Nephron (organoid): Measurements from ENCODE around the gene SERPINB11.

ENCODE experiments used
- H3K27ac Mint-ChIP-seq, 3 experiments: 2 replicates each; pipeline ENCODE4 v1.8.0; 2020; ENCODE audit warnings: mixed read lengths in 3 of 3, mild to moderate bottlenecking in 2 of 3, moderate library complexity in 1 of 3
- H3K27me3 Mint-ChIP-seq: 2 replicates; pipeline ENCODE4 v1.8.0; 2021; ENCODE audit warnings: low read depth, mild to moderate bottlenecking, moderate library complexity, mixed read lengths
- H3K36me3 Mint-ChIP-seq: 2 replicates; pipeline ENCODE4 v1.8.0; 2020; ENCODE audit warnings: low read depth, mixed read lengths
- H3K4me1 Mint-ChIP-seq: 2 replicates; pipeline ENCODE4 v1.8.0; 2020; ENCODE audit warnings: mixed read lengths
- H3K4me3 Mint-ChIP-seq, 3 experiments: 2 replicates each; pipeline ENCODE4 v1.8.0; 2020; ENCODE audit warnings: mild to moderate bottlenecking in 3 of 3, mixed read lengths in 3 of 3, moderate library complexity in 2 of 3
- H3K9me3 Mint-ChIP-seq: 2 replicates; pipeline ENCODE4 v1.8.0; 2020; ENCODE audit warnings: mixed read lengths
- CTCF ChIP-seq, 3 experiments: fragments of 200-600 bp; sonication (generic); IDR thresholded peaks; one replicate each; pipeline ENCODE4 v1.5.0; 2021; ENCODE audit warnings: antibody characterized with exemption in 3 of 3; ENCODE audit not compliant: unreplicated experiment in 3 of 3

Gene SERPINB11

GRCh38 chr18:63686871-63687270, 15.9 kb upstream of the SERPINB11 start:
- no peak for TF ChIP-seq CTCF (IDR thresholded peaks at IDR 0.05; ENCODE audit: unreplicated experiment in 3 of 3)
- peaks cover 3% of the 10 kb centered on the region for H3K36me3 Mint-ChIP-seq
- H3K9me3 Mint-ChIP-seq = peaks cover 17% of the 10 kb centered on the region
- H3K4me1 Mint-ChIP-seq = no peaks in the 10 kb centered on the region
- H3K27ac Mint-ChIP-seq = no peak overlapping the region
- H3K27me3 Mint-ChIP-seq = no peaks in the 10 kb centered on the region
- H3K4me3 Mint-ChIP-seq = no peak overlapping the region

GRCh38 chr18:63689064-63689463, 13.7 kb upstream of the SERPINB11 start:
- Mint-ChIP-seq H3K4me1 (no peaks in the 10 kb centered on the region), H3K27me3 (no peaks in the 10 kb centered on the region), H3K9me3 (peaks cover 22% of the 10 kb centered on the region), H3K4me3 (no peak overlapping the region), H3K27ac (no peak overlapping the region), H3K36me3 (peaks cover 3% of the 10 kb centered on the region)
- TF ChIP-seq CTCF (IDR thresholded peaks at IDR 0.05; ENCODE audit: unreplicated experiment in 3 of 3) = no peak

GRCh38 chr18:63697097-63697660, 5.6 kb upstream of the SERPINB11 start:
- peaks cover 5% of the 10 kb centered on the region for H3K9me3 Mint-ChIP-seq
- H3K27ac Mint-ChIP-seq = no peak overlapping the region
- H3K4me3 Mint-ChIP-seq = no peak overlapping the region
- H3K4me1 Mint-ChIP-seq = no peaks in the 10 kb centered on the region
- no peaks in the 10 kb centered on the region for H3K36me3 Mint-ChIP-seq
- no peak for TF ChIP-seq CTCF (IDR thresholded peaks at IDR 0.05; ENCODE audit: unreplicated experiment in 3 of 3)
- H3K27me3 Mint-ChIP-seq = no peaks in the 10 kb centered on the region

- TF ChIP-seq CTCF (IDR thresholded peaks at IDR 0.05; ENCODE audit: unreplicated experiment in 3 of 3) = no peak
- H3K4me3 Mint-ChIP-seq = no peak overlapping the region
- H3K36me3 Mint-ChIP-seq = no peaks in the 10 kb centered on the region
- H3K27ac Mint-ChIP-seq = no peak overlapping the region
- no peaks in the 10 kb centered on the region for H3K27me3 Mint-ChIP-seq
- no peaks in the 10 kb centered on the region for H3K9me3 Mint-ChIP-seq
- H3K4me1 Mint-ChIP-seq = no peaks in the 10 kb centered on the region
Observed at GRCh38 chr18:63700501-63700900, 2.3 kb upstream of the SERPINB11 start.

GRCh38 chr18:63701952-63702351, 808 bp upstream of the SERPINB11 start:
- H3K27me3 Mint-ChIP-seq = no peaks in the 10 kb centered on the region
- H3K4me1 Mint-ChIP-seq = no peaks in the 10 kb centered on the region
- no peak overlapping the region for H3K27ac Mint-ChIP-seq

More at GRCh38 chr18:63701952-63702351, 808 bp upstream of the SERPINB11 start:
- H3K9me3 Mint-ChIP-seq = no peaks in the 10 kb centered on the region
- H3K4me3 Mint-ChIP-seq = no peak overlapping the region
- TF ChIP-seq CTCF (IDR thresholded peaks at IDR 0.05; ENCODE audit: unreplicated experiment in 3 of 3) = no peak
- no peaks in the 10 kb centered on the region for H3K36me3 Mint-ChIP-seq
